Esophagus muscularis mucosa (tissue), 3 donors: ENCODE measurements around the gene CD302.

ENCODE experiments used
- CTCF ChIP-seq, 3 experiments: fragments of 200-600 bp in 2 of 3; fragments of 450-650 bp in 1 of 3; sonication (generic) in 2 of 3; IDR thresholded peaks; one replicate each; pipeline ENCODE4 v1.5.1; 2017 to 2019; ENCODE audit warnings: antibody characterized with exemption in 3 of 3, mild to moderate bottlenecking in 2 of 3, moderate library complexity in 1 of 3
- POLR2A ChIP-seq: fragments of 450-650 bp; IDR thresholded peaks from one replicate; pipeline ENCODE4 v1.6.1; 2017; ENCODE audit warnings: antibody characterized with exemption, moderate library complexity, mild to moderate bottlenecking, low read depth
- POLR2AphosphoS5 ChIP-seq, 2 donors: sonication (generic); formaldehyde crosslinking; IDR thresholded peaks; one replicate each; pipeline ENCODE4 v1.6.1; 2017; ENCODE audit warnings: antibody characterized with exemption in 2 of 2

- TF ChIP-seq POLR2A (no peak), CTCF (IDR thresholded peaks at IDR 0.05) (no peak), POLR2AphosphoS5 (IDR thresholded peaks at IDR 0.05) (no peak)
These were observed 39.3 kb downstream of the CD302 start for GRCh38 chr2:159758686-159759085.
